ENCODE data around the gene NBAS. TPM values are rescaled to one million over a fixed set of nuclear protein-coding genes. Genes with fewer than 3 reads are reported as not detected.

The NBAS gene
- total and polyA plus RNA-seq, 2 of the 13 experiments (the other 11 are each of a cell fraction or from before 2014, with no cell fraction given), result 33.6 to 58.7 TPM

GRCh38 chr2:15588329-15588919, 27.3 kb upstream of the NBAS start (continued):
- TF ChIP-seq XRCC5 (optimal IDR thresholded peaks at IDR 0.05; ENCODE audit: low read length) (peak; percentile 56), SOX13 (IDR thresholded peaks at IDR 0.05) (no peak), SOX13 (CRISPR knock-in tag; conservative IDR thresholded peaks at IDR 0.05 in 1 of 2, IDR thresholded peaks at IDR 0.05 in 1 of 2) (0 out of 4 replicates have a peak, but pooled peaks of 1 of the 2 experiments have one; percentile 27), ZFX (CRISPR knock-in tag; IDR thresholded peaks at IDR 0.05; ENCODE audit: low read depth) (peak; percentile 32; the same call in 1 of the 2 replicates), ZNF253 (CRISPR knock-in tag; IDR thresholded peaks at IDR 0.05; ENCODE audit: borderline replicate concordance) (no peak), TEF (CRISPR knock-in tag; IDR thresholded peaks at IDR 0.05) (no peak), STAG1 (CRISPR knock-in tag; IDR thresholded peaks at IDR 0.05) (peak; percentile 91), ZNF256 (CRISPR knock-in tag; conservative IDR thresholded peaks at IDR 0.05) (0 out of 2 replicates have a peak, but pooled peaks have one; percentile 13), SAP130 (CRISPR knock-in tag; IDR thresholded peaks at IDR 0.05; ENCODE audit: low read depth) (no peak), ZSCAN22 (CRISPR knock-in tag; IDR thresholded peaks at IDR 0.05) (no peak), RAD21 (CRISPR knock-in tag; IDR thresholded peaks at IDR 0.05) (peak; percentile 82), ARNT (IDR thresholded peaks at IDR 0.05) (no peak), ERF (CRISPR knock-in tag; IDR thresholded peaks at IDR 0.05) (0 out of 2 replicates have a peak, but pooled peaks have one; percentile 35), HNRNPUL1 (IDR thresholded peaks at IDR 0.05; ENCODE audit: low read depth, low read length) (no peak), MBNL3 (CRISPR knock-in tag; conservative IDR thresholded peaks at IDR 0.05) (no peak), HDAC6 (IDR thresholded peaks at IDR 0.05; ENCODE audit: low read depth, low read length) (no peak), BCL6 (CRISPR knock-in tag; IDR thresholded peaks at IDR 0.05) (peak; percentile 98), FOSL1 (CRISPR knock-in tag; IDR thresholded peaks at IDR 0.05; ENCODE audit: borderline replicate concordance) (no peak), ZMYM3 (CRISPR knock-in tag; IDR thresholded peaks at IDR 0.05) (no peak), TSC22D2 (CRISPR knock-in tag; IDR thresholded peaks at IDR 0.05; ENCODE audit: borderline replicate concordance) (no peak), ZNF562 (CRISPR knock-in tag; IDR thresholded peaks at IDR 0.05; ENCODE audit: borderline replicate concordance) (no peak), TRIM22 (IDR thresholded peaks at IDR 0.05) (no peak), SMC3 (IDR thresholded peaks at IDR 0.05; ENCODE audit: low read length) (peak; percentile 92), SMAD3 (CRISPR knock-in tag; IDR thresholded peaks at IDR 0.05) (0 out of 2 replicates have a peak, but pooled peaks have one; percentile 30), YY1 (IDR thresholded peaks at IDR 0.05; ENCODE audit: insufficient read depth, insufficient replicate concordance, low read depth, low read length) (peak; percentile 31), DPF2 (CRISPR knock-in tag; IDR thresholded peaks at IDR 0.05; ENCODE audit: borderline replicate concordance, low read depth) (no peak), IKZF4 (CRISPR knock-in tag; IDR thresholded peaks at IDR 0.05; ENCODE audit: borderline replicate concordance, low read depth, not compliant biosample characterization) (no peak), KLF6 (CRISPR knock-in tag; IDR thresholded peaks at IDR 0.05) (no peak)
- TF ChIP-seq, protein P1, sequence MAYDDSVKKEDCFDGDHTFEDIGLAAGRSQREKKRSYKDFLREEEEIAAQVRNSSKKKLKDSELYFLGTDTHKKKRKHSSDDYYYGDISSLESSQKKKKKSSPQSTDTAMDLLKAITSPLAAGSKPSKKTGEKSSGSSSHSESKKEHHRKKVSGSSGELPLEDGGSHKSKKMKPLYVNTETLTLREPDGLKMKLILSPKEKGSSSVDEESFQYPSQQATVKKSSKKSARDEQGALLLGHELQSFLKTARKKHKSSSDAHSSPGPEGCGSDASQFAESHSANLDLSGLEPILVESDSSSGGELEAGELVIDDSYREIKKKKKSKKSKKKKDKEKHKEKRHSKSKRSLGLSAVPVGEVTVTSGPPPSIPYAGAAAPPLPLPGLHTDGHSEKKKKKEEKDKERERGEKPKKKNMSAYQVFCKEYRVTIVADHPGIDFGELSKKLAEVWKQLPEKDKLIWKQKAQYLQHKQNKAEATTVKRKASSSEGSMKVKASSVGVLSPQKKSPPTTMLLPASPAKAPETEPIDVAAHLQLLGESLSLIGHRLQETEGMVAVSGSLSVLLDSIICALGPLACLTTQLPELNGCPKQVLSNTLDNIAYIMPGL (CRISPR knock-in tag; IDR thresholded peaks at IDR 0.05; ENCODE audit: borderline replicate concordance in 1 of 2, low read depth in 1 of 2), result 0 out of 4 replicates have a peak, but pooled peaks of 1 of the 2 experiments have one; percentile 14

All from HepG2 (cell line).